AG09319 (cell line): ENCODE data around the gene SMIM11.

Source experiments
- DNase-seq: peaks from one replicate; pipeline ENCODE4 v3.0.0-alpha.2; 2010; ENCODE audit warnings: low read depth; ENCODE audit errors: extremely low read depth
- TF ChIP-seq, protein P1 (sequence below): IDR thresholded peaks from 2 replicates; pipeline ENCODE4 v1.5.1; 2011; ENCODE audit warnings: low read depth, mild to moderate bottlenecking, inconsistent platforms, low read length, moderate library complexity

Gene SMIM11

DNA sequence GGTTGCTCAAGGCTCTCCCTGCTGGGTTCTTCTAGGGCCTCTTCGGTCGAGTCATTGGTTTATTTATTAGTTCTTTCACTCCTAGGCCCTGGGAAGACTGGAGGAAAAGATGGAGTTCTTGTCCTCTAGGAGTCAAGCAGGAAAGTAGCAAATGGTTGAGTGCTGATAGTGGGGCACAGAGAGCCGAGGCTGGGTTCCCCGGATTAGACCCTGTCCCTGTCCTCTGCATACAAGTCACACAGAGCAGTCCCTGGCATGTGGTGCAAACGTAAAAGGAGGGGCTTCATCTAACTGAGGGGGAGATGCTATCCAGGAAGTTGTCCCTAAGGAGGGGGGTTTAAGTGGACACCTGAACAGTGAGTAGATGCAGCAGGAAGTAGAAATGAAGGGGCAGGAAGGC, 30.7 kb upstream of the SMIM11 start:
- no peak for DNase-seq
- TF ChIP-seq, protein P1, sequence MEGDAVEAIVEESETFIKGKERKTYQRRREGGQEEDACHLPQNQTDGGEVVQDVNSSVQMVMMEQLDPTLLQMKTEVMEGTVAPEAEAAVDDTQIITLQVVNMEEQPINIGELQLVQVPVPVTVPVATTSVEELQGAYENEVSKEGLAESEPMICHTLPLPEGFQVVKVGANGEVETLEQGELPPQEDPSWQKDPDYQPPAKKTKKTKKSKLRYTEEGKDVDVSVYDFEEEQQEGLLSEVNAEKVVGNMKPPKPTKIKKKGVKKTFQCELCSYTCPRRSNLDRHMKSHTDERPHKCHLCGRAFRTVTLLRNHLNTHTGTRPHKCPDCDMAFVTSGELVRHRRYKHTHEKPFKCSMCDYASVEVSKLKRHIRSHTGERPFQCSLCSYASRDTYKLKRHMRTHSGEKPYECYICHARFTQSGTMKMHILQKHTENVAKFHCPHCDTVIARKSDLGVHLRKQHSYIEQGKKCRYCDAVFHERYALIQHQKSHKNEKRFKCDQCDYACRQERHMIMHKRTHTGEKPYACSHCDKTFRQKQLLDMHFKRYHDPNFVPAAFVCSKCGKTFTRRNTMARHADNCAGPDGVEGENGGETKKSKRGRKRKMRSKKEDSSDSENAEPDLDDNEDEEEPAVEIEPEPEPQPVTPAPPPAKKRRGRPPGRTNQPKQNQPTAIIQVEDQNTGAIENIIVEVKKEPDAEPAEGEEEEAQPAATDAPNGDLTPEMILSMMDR, result no peak

DNA sequence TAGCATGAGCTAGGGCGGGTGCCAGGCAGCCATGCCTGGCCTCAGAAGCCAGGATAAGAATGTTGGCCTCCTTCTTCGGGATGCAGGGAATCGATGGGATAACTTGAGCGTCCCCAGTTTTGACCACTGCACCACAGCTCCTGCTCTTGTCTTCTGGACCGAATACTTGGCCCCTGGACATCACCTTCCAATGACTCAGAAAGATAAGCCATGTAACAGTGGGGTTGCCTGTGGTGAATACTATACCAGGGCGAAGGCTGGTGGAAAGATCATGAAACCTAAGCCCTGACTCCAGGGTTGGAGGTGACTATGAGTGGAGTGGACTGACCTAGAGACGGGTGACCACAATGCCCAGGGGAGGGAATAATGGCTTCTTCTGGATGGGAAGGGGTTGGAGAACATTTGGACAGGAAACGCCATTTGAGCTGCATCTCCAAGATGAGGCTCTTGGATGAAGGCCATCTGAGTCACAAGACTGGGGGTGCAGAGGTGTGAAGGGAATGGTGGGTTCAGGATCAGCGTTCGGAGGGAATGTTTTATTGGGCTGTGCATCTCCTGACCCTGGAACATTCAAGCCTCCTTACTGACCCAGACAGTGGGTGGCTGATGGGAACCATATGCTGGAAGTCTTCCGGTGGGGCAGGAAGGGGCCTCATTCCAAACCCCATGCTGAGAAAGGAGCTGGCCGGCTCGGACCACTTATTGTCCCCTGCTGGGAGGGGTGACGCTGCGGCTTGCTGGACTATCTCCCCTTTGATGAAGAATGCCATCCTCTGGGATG, 30.0 kb upstream of the SMIM11 start:
- TF ChIP-seq, protein P1, result no peak
- no peak for DNase-seq

DNA sequence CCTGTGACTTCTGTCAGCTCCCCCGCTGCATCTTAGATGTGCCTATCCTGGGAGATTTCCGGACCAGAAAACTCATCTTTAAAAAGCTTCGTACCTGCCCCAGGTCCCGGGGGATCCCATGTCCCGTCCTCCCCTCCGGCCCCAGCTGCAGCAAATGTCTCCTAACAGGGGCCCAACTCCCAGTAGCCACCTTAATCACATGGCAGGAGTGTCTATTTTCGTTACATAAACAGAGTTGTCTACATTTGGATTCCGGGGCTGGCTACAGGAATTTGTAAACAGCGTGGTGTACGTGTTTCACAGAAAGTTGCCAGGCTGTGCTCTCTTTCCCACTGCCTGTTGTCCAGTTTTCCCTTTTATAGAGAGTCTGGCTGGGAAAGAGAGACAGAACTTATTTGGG, 29.4 kb upstream of the SMIM11 start:
- TF ChIP-seq, protein P1, result no peak
- no peak for DNase-seq

DNA sequence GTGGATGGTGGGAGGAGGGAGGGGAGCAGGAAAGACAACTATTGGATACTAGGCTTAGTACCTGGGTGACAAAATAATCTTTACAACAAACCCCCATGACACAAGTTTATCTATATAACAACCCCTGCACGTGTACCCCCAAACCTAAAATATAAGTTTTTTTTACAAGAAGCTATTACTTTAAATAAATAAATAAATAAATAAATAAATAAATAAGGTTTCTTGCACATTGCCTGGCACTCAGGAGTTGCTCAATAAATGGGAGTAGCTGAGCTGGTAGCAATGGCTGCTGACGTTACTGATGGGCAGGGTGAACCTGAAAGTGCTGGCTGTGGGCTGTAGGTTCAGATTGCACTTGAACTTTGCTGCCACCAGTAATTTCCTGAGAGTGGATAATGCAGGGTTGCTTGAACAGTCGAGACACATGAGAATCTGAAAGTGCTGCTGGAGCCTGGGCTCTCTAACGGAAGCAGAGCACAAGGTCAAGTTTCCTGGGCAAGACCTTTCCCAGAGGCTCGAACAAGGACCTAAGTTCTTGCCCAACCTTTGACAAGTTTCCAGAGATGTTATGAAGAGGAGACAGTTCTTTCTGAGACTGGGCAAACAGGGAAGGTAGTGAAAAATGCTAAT, 26.3 kb upstream of the SMIM11 start:
- no peak for DNase-seq
- TF ChIP-seq, protein P1, result no peak

DNA sequence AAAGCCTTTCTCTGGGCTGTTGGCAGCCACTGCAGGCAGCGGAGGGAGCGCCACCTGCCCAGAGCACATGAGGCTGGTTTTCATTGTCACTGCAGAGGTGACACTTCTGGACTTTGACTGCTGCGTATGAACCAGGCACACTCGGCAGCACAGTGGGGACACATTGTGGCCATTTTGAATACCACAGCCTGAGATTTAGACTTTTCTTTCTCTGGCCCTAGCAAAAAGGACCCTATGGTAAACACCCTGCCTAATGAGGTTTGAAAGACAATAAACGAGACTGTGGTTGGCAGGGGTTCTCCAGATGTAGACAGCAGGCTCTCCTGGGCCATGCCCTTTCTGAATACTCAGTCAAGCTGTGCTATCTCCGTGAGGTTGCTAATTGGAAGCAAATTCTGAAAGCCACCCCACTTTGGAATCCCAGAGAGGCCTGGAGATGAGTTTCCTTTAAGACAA, 23.5 kb upstream of the SMIM11 start:
- no peak for DNase-seq
- TF ChIP-seq, protein P1, result peak; percentile 69

DNA sequence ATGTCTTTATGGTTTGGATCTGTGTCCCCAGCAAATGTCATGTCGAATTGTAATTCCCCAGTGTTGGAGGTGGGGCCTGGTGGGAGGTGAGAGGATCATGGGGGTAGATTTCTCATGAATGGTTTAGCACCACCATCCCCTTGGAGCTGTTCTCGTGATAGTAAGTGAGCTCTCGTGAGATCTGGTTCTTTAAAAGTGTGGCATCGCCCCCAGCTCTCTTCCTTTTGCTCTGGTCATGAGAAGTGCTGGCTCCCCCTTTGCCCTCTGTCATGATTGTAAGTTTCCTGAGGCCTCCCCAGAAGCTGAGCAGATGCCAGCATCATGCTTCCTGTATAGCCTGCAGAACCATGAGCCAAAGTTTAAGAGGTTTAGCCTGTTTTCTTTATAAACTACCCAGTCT, 22.8 kb upstream of the SMIM11 start:
- TF ChIP-seq, protein P1, result no peak
- DNase-seq, result no peak

DNA sequence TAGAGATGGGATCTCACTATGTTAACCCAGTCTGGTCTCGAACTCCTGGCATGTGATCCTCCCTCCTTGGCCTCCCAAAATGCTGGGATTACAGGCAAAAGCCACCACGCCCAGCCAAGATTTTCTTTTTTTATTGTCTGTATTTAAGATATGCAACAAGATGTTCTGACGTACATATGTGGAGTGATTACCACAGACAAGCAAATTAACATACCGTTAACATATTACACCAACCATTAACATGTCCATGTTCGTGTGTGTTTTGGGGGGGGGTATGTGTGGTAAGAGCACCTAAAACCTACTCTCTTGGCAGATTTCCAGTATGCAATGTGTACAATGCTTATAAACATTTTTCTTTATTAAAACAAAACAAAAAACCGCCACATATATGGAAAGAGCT, 22.1 kb upstream of the SMIM11 start:
- TF ChIP-seq, protein P1, result no peak
- DNase-seq, result no peak
